B cell (primary cell): ENCODE measurements around the gene SERPINE1. TPM values are rescaled to one million over a fixed set of nuclear protein-coding genes. Genes with fewer than 3 reads are reported as not detected.

ENCODE experiments used
- ATAC-seq: fragments of 200-7000 bp; cut with Tn5 transposase; one replicate; pipeline ENCODE4 v1.10.0; 2021; ENCODE audit warnings: low read depth, mild to moderate bottlenecking, moderate number of reproducible peaks, moderate library complexity
- CTCF ChIA-PET: fragments of 350-600 bp; sonication (Branson Sonifier 250); formaldehyde crosslinking; loops from one replicate; lab custom pipeline; 2021; ENCODE audit warnings: antibody characterized with exemption, inconsistent platforms; lab: Charles Lee
- POLR2A ChIA-PET: fragments of 350-600 bp; sonication (Branson Sonifier 250); formaldehyde crosslinking; loops from one replicate; lab custom pipeline; 2021; ENCODE audit warnings: antibody characterized with exemption; lab: Charles Lee
- DNase-seq: peaks from one replicate; pipeline ENCODE4 v3.0.0; 2013
- H2AFZ ChIP-seq: 2 replicates; pipeline ENCODE4 v1.6.1; 2012; ENCODE audit warnings: mild to moderate bottlenecking, low read depth, low read length; ENCODE audit not compliant: insufficient read depth, poor library complexity, severe bottlenecking
- H3K27ac ChIP-seq, 2 donors: 1 replicate in 1 of 2; 2 replicates in 1 of 2; pipeline ENCODE4 v1.5.1; 2012 to 2013; ENCODE audit warnings: low read length in 2 of 2, mild to moderate bottlenecking in 2 of 2, moderate library complexity in 1 of 2
- H3K27me3 ChIP-seq, 4 experiments: fragments of 200-600 bp in 1 of 4; sonication (generic) in 1 of 4; replicated peaks in 1 of 4; 1 replicate in 2 of 4; 2 replicates in 2 of 4; pipeline versions ENCODE4 v1.6.1 to v1.7.0; 2013 to 2016; ENCODE audit warnings: low read length in 3 of 4, mild to moderate bottlenecking in 2 of 4, mixed read lengths in 1 of 4, moderate library complexity in 1 of 4; ENCODE audit not compliant: insufficient read depth in 4 of 4, control insufficient read depth in 3 of 4; ENCODE audit errors: control extremely low read depth in 1 of 4
- H3K36me3 ChIP-seq, 2 experiments: replicated peaks in 1 of 2; 1 replicate in 1 of 2; 2 replicates in 1 of 2; pipeline versions ENCODE4 v1.6.1 to v1.7.1; 2013; ENCODE audit warnings: low read length in 1 of 2; ENCODE audit not compliant: insufficient read depth in 2 of 2, control insufficient read depth in 1 of 2; ENCODE audit errors: control extremely low read depth in 1 of 2, extremely low read depth in 1 of 2
- H3K4me1 ChIP-seq, 2 donors: fragments of 200-600 bp in 1 of 2; sonication (generic) in 1 of 2; 1 replicate in 1 of 2; 2 replicates in 1 of 2; pipeline versions ENCODE4 v1.5.1 to v1.6.1; 2013 to 2017; ENCODE audit warnings: low read length in 2 of 2; ENCODE audit not compliant: control insufficient read depth in 2 of 2, insufficient read depth in 2 of 2
- H3K4me2 ChIP-seq: replicated peaks from 2 replicates; pipeline ENCODE3; 2012; ENCODE audit warnings: mild to moderate bottlenecking, low read depth, low read length; ENCODE audit not compliant: poor library complexity, severe bottlenecking
- H3K4me3 ChIP-seq, 5 experiments: fragments of 200-600 bp in 1 of 5; sonication (generic) in 1 of 5; 1 replicate in 3 of 5; 2 replicates in 2 of 5; pipeline versions ENCODE4 v1.5.1 to v1.7.0; 2011 to 2016; ENCODE audit warnings: low read length in 4 of 5, mild to moderate bottlenecking in 4 of 5, low read depth in 2 of 5, control low read depth in 1 of 5, moderate library complexity in 1 of 5; ENCODE audit not compliant: insufficient read depth in 1 of 5; ENCODE audit errors: control extremely low read depth in 1 of 5, extremely low read depth in 1 of 5
- H3K79me2 ChIP-seq: fragments of 200-600 bp; sonication (generic); one replicate; pipeline ENCODE4 v1.6.0; 2016; ENCODE audit warnings: low read length; ENCODE audit not compliant: control insufficient read depth, insufficient read depth
- H3K9ac ChIP-seq: fragments of 200-600 bp; sonication (generic); 2 replicates; pipeline ENCODE4 v1.6.1; 2017; ENCODE audit warnings: mild to moderate bottlenecking, low read length, moderate library complexity
- H3K9me3 ChIP-seq, 3 donors: one replicate each; pipeline versions ENCODE4 v1.6.1 to v1.7.1; 2013; ENCODE audit warnings: low read length in 2 of 3; ENCODE audit not compliant: control insufficient read depth in 2 of 3, insufficient read depth in 1 of 3; ENCODE audit errors: control extremely low read depth in 1 of 3
- H4K20me1 ChIP-seq: 2 replicates; pipeline ENCODE4 v1.6.0; 2012; ENCODE audit warnings: mild to moderate bottlenecking, low read length; ENCODE audit not compliant: insufficient read depth, control insufficient read depth, poor library complexity, severe bottlenecking
- H3K27ac Mint-ChIP-seq: one replicate; pipeline ENCODE4 v1.8.0; 2021; ENCODE audit warnings: mixed read lengths
- H3K27me3 Mint-ChIP-seq: one replicate; pipeline ENCODE4 v1.8.0; 2021; ENCODE audit warnings: mixed read lengths
- H3K4me1 Mint-ChIP-seq: one replicate; pipeline ENCODE4 v1.8.0; 2021; ENCODE audit warnings: mixed read lengths
- H3K4me3 Mint-ChIP-seq: one replicate; pipeline ENCODE4 v1.8.0; 2021; ENCODE audit warnings: mixed read lengths
- H3K9me3 Mint-ChIP-seq: one replicate; pipeline ENCODE4 v1.8.0; 2022; ENCODE audit warnings: mixed read lengths; ENCODE audit not compliant: insufficient read depth
- CTCF ChIP-seq: fragments of 200-600 bp; IDR thresholded peaks from one replicate; pipeline ENCODE4 v1.8.0; 2022; ENCODE audit warnings: antibody characterized with exemption, mild to moderate bottlenecking
- EZH2 ChIP-seq: IDR thresholded peaks from 2 replicates; pipeline ENCODE4 v1.6.1; 2012; ENCODE audit warnings: borderline replicate concordance, low read depth, mild to moderate bottlenecking, moderate library complexity, low read length; ENCODE audit not compliant: insufficient read depth, poor library complexity, severe bottlenecking
- WGBS: methylation state at CpG from one replicate; pipeline ENCODE4 v1.1.5; 2013; ENCODE audit warnings: missing lambda C conversion rate; ENCODE audit not compliant: insufficient coverage; 5-methylcytosine and 5-hydroxymethylcytosine counted together
- intact Hi-C: fragments of 100-400 bp; cut with micrococcal nuclease; formaldehyde crosslinking; loops from one replicate; pipeline ENCODE4 v1.10.0; 2022
- polyA plus RNA-seq: library from polyadenylated mRNA; depleted of rRNA; stranded (reverse); fragments of >200 nt; gene quantifications from 2 replicates; pipeline ENCODE4 v1.2.3, GENCODE V29; 2012
- total RNA-seq, 2 donors: library from RNA; stranded (reverse); fragments of 120-200 nt in 1 of 2; gene quantifications; 1 replicate in 1 of 2; 2 replicates in 1 of 2; pipeline versions ENCODE4 v1.2.3 to v1.2.4, GENCODE V29; 2013 to 2022

Gene SERPINE1
- total and polyA plus RNA-seq, 2 donors (not counting 1 experiment from before 2014, with no cell fraction given), result 0.07 to 0.09 TPM

- 3% methylated on average over 67 of the region's 74 CpGs for WGBS
- Histone ChIP-seq H3K4me1 (peaks cover 56 to 67% of the 10 kb centered on the region in 2 donors), H3K4me3 (peak within 1 kb of the TSS in 3 of 5 experiments; percentile 0 to 58 (median 17)), H4K20me1 (peaks cover 26% of the 10 kb centered on the region), H3K27ac (no peak within 1 kb of the TSS), H3K79me2 (no peaks in the 10 kb centered on the region), H3K9ac (peak within 1 kb of the TSS; percentile 41), H3K4me2 (peak within 1 kb of the TSS; percentile 99), H3K36me3 (no peaks in the 10 kb centered on the region), H3K9me3 (peaks cover 0 to 38% (median 3%) of the 10 kb centered on the region in 3 donors), H2AFZ (no peak within 1 kb of the TSS), H3K27me3 (peaks cover 0 to 79% (median 55%) of the 10 kb centered on the region in 4 experiments)
- DNase-seq, result peak; percentile 95
- peak; percentile 83 for ATAC-seq
- TF ChIP-seq CTCF (no peak), EZH2 (no peak)
- Mint-ChIP-seq H3K27ac (peak within 1 kb of the TSS; percentile 81), H3K9me3 (no peaks in the 10 kb centered on the region), H3K4me3 (peak within 1 kb of the TSS; percentile 82), H3K27me3 (peaks cover 51% of the 10 kb centered on the region), H3K4me1 (peaks cover 42% of the 10 kb centered on the region)
- CTCF ChIA-PET, result interaction anchor here (0.8 to 1.8 kb wide), 4 partner anchors 8 to 271 kb away, joined by 3 to 11 read pairs (median 3); no protein-coding TSS in a partner anchor
- POLR2A ChIA-PET, result interaction anchor here (0.6 to 1.1 kb wide), 4 partner anchors 10 to 80 kb away, joined by 3 to 5 read pairs (median 3); partner anchors contain the start of genes FIS1, TRIM56 and ZNHIT1
- intact Hi-C loops, result loop anchor here (1.0 kb wide), 2 partner anchors 11 to 79 kb away; partner anchors contain the start of gene AP1S1
Observed at GRCh38 chr7:101165075-101165957, 38.4 kb downstream of the SERPINE1 start, which contains the start of gene VGF. VGF (minus strand) TSS chr7:101165569; CDS start chr7:101164843, 726 bp downstream.
